ENCODE measurements around the gene NOS1.
"Not testable (repeated sequence)": the region's sequence is repeated elsewhere in the genome, so short reads cannot be mapped to it uniquely, and the experiment has no call there.

The NOS1 gene

DNA sequence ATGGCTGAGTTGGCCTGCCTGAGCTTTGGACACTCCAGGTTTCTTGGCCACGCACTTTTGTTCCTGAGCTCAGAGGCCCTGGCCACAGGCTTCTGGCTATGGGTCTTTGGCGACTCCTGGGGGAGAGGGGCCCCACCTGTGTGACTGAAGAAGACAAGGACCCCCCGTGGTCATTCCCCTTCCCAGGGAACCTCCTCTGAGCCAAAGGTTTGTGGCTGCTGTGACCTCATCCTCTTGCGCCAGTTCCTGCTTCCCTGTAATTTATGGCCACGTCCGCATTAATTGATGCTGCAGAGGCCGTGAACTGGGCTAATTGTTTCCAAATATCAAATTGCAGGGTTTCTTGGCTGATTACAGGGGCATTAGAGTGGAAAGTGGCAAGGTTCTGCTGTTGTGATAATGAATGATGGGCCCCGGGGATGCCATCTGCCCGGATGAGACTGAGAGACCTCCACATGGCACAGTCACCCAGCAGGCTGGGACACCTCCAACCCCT lies 27.6 kb upstream of the NOS1 start:
- TF ChIP-seq, protein P1, sequence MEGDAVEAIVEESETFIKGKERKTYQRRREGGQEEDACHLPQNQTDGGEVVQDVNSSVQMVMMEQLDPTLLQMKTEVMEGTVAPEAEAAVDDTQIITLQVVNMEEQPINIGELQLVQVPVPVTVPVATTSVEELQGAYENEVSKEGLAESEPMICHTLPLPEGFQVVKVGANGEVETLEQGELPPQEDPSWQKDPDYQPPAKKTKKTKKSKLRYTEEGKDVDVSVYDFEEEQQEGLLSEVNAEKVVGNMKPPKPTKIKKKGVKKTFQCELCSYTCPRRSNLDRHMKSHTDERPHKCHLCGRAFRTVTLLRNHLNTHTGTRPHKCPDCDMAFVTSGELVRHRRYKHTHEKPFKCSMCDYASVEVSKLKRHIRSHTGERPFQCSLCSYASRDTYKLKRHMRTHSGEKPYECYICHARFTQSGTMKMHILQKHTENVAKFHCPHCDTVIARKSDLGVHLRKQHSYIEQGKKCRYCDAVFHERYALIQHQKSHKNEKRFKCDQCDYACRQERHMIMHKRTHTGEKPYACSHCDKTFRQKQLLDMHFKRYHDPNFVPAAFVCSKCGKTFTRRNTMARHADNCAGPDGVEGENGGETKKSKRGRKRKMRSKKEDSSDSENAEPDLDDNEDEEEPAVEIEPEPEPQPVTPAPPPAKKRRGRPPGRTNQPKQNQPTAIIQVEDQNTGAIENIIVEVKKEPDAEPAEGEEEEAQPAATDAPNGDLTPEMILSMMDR (IDR thresholded peaks at IDR 0.05; ENCODE audit: insufficient read depth, low read depth, low read length, missing control alignments): no peak
- DNase-seq (ENCODE audit: low read depth): no peak
- H3K4me3 ChIP-seq (ENCODE audit: low read length): no peak overlapping the region

- TF ChIP-seq, protein P1 (IDR thresholded peaks at IDR 0.05; ENCODE audit: insufficient read depth, low read depth, low read length, missing control alignments): no peak
- DNase-seq (ENCODE audit: low read depth): no peak
- H3K4me3 ChIP-seq (ENCODE audit: low read length): no peak overlapping the region
Measured at GRCh38 chr12:117387832-117388231, 26.4 kb upstream of the NOS1 start.

DNA sequence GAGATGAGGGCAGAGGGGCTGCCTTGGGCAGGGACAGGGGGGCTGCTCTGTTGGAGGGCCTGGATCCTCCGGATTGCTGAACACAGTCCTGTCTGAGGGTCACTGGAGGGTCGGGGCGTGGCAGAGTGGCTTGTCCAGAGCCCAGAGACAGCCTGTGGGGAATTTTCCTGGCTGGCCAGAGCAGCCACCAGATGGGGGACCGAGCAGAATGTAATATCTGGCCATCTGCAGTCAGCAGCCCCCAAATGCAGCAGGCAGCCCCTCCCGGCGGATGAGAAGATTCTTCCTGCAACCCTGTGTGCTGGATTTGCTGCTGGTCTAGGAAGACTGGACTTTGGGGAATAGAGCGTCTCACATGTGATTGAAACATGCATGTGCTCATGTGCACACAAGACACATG lies 23.3 kb upstream of the NOS1 start:
- TF ChIP-seq, protein P1 (IDR thresholded peaks at IDR 0.05; ENCODE audit: insufficient read depth, low read depth, low read length, missing control alignments): no peak
- H3K4me3 ChIP-seq (ENCODE audit: low read length): no peak overlapping the region
- DNase-seq (ENCODE audit: low read depth): no peak

GRCh38 chr12:117380083-117380482 lies 18.7 kb upstream of the NOS1 start:
- H3K4me3 ChIP-seq (ENCODE audit: low read length): no peak overlapping the region
- TF ChIP-seq, protein P1 (IDR thresholded peaks at IDR 0.05; ENCODE audit: insufficient read depth, low read depth, low read length, missing control alignments): no peak
- no peak for DNase-seq (ENCODE audit: low read depth)

- DNase-seq (ENCODE audit: low read depth): no peak
- TF ChIP-seq, protein P1 (IDR thresholded peaks at IDR 0.05; ENCODE audit: insufficient read depth, low read depth, low read length, missing control alignments): no peak
- H3K4me3 ChIP-seq (ENCODE audit: low read length): no peak overlapping the region
Measured at GRCh38 chr12:117377758-117378157, 16.3 kb upstream of the NOS1 start.

DNA sequence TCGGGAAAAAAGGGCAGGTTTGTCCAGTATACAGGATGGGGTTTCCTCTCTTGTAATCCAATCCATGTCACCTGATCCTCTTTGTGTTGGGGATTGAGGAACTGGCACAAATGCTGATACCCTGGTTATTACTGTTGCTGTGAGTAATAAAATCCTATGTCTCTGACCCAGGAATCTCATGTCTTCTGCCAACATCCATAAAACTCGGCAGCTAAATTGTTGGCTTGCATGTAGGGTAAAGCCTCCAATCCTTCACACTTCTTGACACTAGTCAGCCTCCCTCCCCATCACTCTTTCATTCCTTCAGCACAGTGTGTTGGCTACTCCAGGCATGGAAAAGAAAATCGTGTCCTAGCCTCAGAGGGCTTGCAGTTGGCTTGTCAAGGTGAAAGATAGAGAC lies 9.2 kb upstream of the NOS1 start:
- TF ChIP-seq, protein P1 (IDR thresholded peaks at IDR 0.05; ENCODE audit: insufficient read depth, low read depth, low read length, missing control alignments): no peak
- no peak overlapping the region for H3K4me3 ChIP-seq (ENCODE audit: low read length)
- DNase-seq (ENCODE audit: low read depth): no peak

DNA sequence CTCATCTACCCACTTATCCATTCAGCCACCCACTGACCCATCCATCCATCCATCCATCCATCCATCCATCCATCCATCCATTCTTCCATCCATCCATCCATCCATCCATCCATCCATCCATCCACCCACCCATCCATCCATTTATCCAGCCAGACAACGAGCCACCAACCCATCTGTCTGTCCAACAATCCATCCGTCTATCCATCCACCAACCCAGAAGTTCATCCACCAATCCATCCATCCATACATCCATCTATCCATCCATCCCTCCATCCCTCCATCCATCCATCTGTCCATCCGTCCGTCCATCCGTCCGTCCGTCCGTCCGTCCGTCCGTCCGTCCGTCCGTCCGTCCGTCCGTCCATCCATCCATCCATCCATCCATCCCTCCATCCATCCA lies 8.6 kb upstream of the NOS1 start:
- not testable (repeated sequence) for H3K4me3 ChIP-seq (ENCODE audit: low read length); DNase-seq (ENCODE audit: low read depth)

All from epithelial cell of esophagus (primary cell).